Activated CD4-positive, alpha-beta T cell treated with anti-CD3 and anti-CD28 coated beads, Interleukin-2, amount 50 U/mL, for 4 hours (primary cell): ENCODE results near the gene IQCE.
"Not testable (repeated sequence)": the region's sequence is repeated elsewhere in the genome, so short reads cannot be mapped to it uniquely, and the experiment has no call there.

Source experiments
- DNase-seq, 2 experiments: peaks; one replicate each; pipeline ENCODE4 v3.0.0-alpha.2; 2020

Gene IQCE

GRCh38 chr7:2604608-2605174 is 45.9 kb downstream of the IQCE start:
- no peak for DNase-seq

- DNase-seq, result no peak
Observed at GRCh38 chr7:2605608-2606538, 47.1 kb downstream of the IQCE start.

- DNase-seq, result no peak
Observed at GRCh38 chr7:2606539-2606936, 47.8 kb downstream of the IQCE start.

- DNase-seq, result no peak
Observed at GRCh38 chr7:2607122-2607922, 48.5 kb downstream of the IQCE start.

GRCh38 chr7:2607923-2608904 is 49.4 kb downstream of the IQCE start:
- DNase-seq, result no peak

GRCh38 chr7:2608921-2609411 is 50.2 kb downstream of the IQCE start:
- no peak for DNase-seq

GRCh38 chr7:2609646-2610045 is 50.9 kb downstream of the IQCE start:
- not testable (repeated sequence) for DNase-seq

- no peak for DNase-seq
Observed at GRCh38 chr7:2610466-2610865, 51.7 kb downstream of the IQCE start.

- no peak for DNase-seq
Observed at GRCh38 chr7:2610898-2611297, 52.1 kb downstream of the IQCE start.

- no peak for DNase-seq
Observed at GRCh38 chr7:2611401-2611800, 52.6 kb downstream of the IQCE start.

GRCh38 chr7:2611922-2612321 is 53.1 kb downstream of the IQCE start:
- no peak for DNase-seq

- no peak for DNase-seq
Observed at GRCh38 chr7:2612445-2613097, 53.8 kb downstream of the IQCE start.

GRCh38 chr7:2613098-2613930 is 54.5 kb downstream of the IQCE start:
- DNase-seq, result no peak

GRCh38 chr7:2613931-2614600 is 55.3 kb downstream of the IQCE start:
- DNase-seq, result no peak

- no peak for DNase-seq
Observed at GRCh38 chr7:2614631-2615330, 56.0 kb downstream of the IQCE start.

- DNase-seq, result no peak
Observed at GRCh38 chr7:2616387-2617324, 57.9 kb downstream of the IQCE start.

GRCh38 chr7:2617325-2617905 is 58.6 kb downstream of the IQCE start:
- no peak for DNase-seq

- DNase-seq, result no peak
Observed at GRCh38 chr7:2619116-2619515, 60.3 kb downstream of the IQCE start.
